KMS-11 (cell line): ENCODE measurements around the gene NLRC3.
"Not testable (repeated sequence)": the region's sequence is repeated elsewhere in the genome, so short reads cannot be mapped to it uniquely, and the experiment has no call there.

Experiments
- H2AFZ ChIP-seq: fragments of 200-600 bp; sonication (generic); 2 replicates; pipeline ENCODE4 v1.6.1; 2016; ENCODE audit warnings: antibody characterized with exemption, mixed run types, low read depth
- H3K27ac ChIP-seq: fragments of 200-600 bp; sonication (generic); 2 replicates; pipeline ENCODE4 v1.6.1; 2016; ENCODE audit warnings: mild to moderate bottlenecking, mixed run types
- H3K27me3 ChIP-seq: fragments of 200-600 bp; sonication (generic); 2 replicates; pipeline ENCODE4 v1.6.1; 2017; ENCODE audit warnings: mild to moderate bottlenecking, low read depth, mixed run types, moderate library complexity; ENCODE audit not compliant: insufficient read depth
- H3K36me3 ChIP-seq: fragments of 200-600 bp; sonication (generic); 2 replicates; pipeline ENCODE4 v1.6.1; 2017; ENCODE audit warnings: mild to moderate bottlenecking, mixed run types; ENCODE audit not compliant: insufficient read depth
- H3K4me1 ChIP-seq: fragments of 200-600 bp; sonication (generic); 2 replicates; pipeline ENCODE4 v1.6.1; 2016; ENCODE audit warnings: mild to moderate bottlenecking, low read depth, mixed run types; ENCODE audit not compliant: poor library complexity, severe bottlenecking
- H3K4me2 ChIP-seq: fragments of 200-600 bp; sonication (generic); 2 replicates; pipeline ENCODE4 v1.7.0; 2016; ENCODE audit warnings: mild to moderate bottlenecking, mixed run types
- H3K4me3 ChIP-seq: fragments of 200-600 bp; sonication (generic); IDR thresholded peaks from 2 replicates; pipeline ENCODE4 v1.6.1; 2017; ENCODE audit warnings: low read depth, low read length, mixed read lengths; ENCODE audit not compliant: insufficient read depth
- H3K79me2 ChIP-seq: fragments of 200-600 bp; sonication (generic); 2 replicates; pipeline ENCODE4 v1.6.1; 2016; ENCODE audit warnings: low read depth, mixed run types; ENCODE audit not compliant: insufficient read depth
- H3K9ac ChIP-seq: fragments of 200-600 bp; sonication (generic); 2 replicates; pipeline ENCODE4 v1.6.1; 2016; ENCODE audit warnings: mild to moderate bottlenecking, mixed run types
- H4K20me1 ChIP-seq: fragments of 200-600 bp; sonication (generic); 2 replicates; pipeline ENCODE4 v1.6.1; 2016; ENCODE audit warnings: mild to moderate bottlenecking, mixed run types; ENCODE audit not compliant: insufficient read depth
- TF ChIP-seq, protein P1 (sequence below): fragments of 200-600 bp; sonication (generic); conservative IDR thresholded peaks from 2 replicates; pipeline ENCODE4 v1.6.1; 2017; ENCODE audit warnings: low read depth, mild to moderate bottlenecking, antibody characterized with exemption, low read length, moderate library complexity, mixed read lengths

Gene NLRC3

GRCh38 chr16:3610698-3611145 lies 33.5 kb upstream of the NLRC3 start:
- TF ChIP-seq, protein P1, sequence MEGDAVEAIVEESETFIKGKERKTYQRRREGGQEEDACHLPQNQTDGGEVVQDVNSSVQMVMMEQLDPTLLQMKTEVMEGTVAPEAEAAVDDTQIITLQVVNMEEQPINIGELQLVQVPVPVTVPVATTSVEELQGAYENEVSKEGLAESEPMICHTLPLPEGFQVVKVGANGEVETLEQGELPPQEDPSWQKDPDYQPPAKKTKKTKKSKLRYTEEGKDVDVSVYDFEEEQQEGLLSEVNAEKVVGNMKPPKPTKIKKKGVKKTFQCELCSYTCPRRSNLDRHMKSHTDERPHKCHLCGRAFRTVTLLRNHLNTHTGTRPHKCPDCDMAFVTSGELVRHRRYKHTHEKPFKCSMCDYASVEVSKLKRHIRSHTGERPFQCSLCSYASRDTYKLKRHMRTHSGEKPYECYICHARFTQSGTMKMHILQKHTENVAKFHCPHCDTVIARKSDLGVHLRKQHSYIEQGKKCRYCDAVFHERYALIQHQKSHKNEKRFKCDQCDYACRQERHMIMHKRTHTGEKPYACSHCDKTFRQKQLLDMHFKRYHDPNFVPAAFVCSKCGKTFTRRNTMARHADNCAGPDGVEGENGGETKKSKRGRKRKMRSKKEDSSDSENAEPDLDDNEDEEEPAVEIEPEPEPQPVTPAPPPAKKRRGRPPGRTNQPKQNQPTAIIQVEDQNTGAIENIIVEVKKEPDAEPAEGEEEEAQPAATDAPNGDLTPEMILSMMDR = no peak
- H3K27ac ChIP-seq = no peak overlapping the region; the same call in 1 of the 2 replicates

GRCh38 chr16:3609895-3610697 lies 32.9 kb upstream of the NLRC3 start:
- Histone ChIP-seq H3K27me3 (no peaks in the 10 kb centered on the region), H2AFZ (no peak overlapping the region), H3K9ac (no peak overlapping the region), H3K4me3 (no peak overlapping the region), H3K4me1 (peaks cover 16% of the 10 kb centered on the region), H3K79me2 (peaks cover 32% of the 10 kb centered on the region; the same call in 1 of the 2 replicates), H3K27ac (no peak overlapping the region), H3K4me2 (peak overlapping the region; percentile 72), H3K36me3 (no peaks in the 10 kb centered on the region), H4K20me1 (no peaks in the 10 kb centered on the region)
- TF ChIP-seq, protein P1 = no peak

More at GRCh38 chr16:3610698-3611145, 33.5 kb upstream of the NLRC3 start:
- Histone ChIP-seq H3K9ac (peak overlapping the region; percentile 65), H3K36me3 (no peaks in the 10 kb centered on the region), H3K4me1 (peaks cover 16% of the 10 kb centered on the region), H3K4me2 (peak overlapping the region; percentile 72), H3K79me2 (peaks cover 36% of the 10 kb centered on the region; the same call in 1 of the 2 replicates), H3K27me3 (no peaks in the 10 kb centered on the region), H2AFZ (peak overlapping the region; percentile 95), H4K20me1 (no peaks in the 10 kb centered on the region), H3K4me3 (no peak overlapping the region)

GRCh38 chr16:3608976-3609375 lies 31.8 kb upstream of the NLRC3 start:
- H3K36me3 ChIP-seq, H3K27me3 ChIP-seq, H3K9ac ChIP-seq, H4K20me1 ChIP-seq, H2AFZ ChIP-seq, H3K4me3 ChIP-seq, H3K4me2 ChIP-seq, H3K27ac ChIP-seq: not testable (repeated sequence)
- Histone ChIP-seq H3K79me2 (peaks cover 24% of the 10 kb centered on the region; the same call in 1 of the 2 replicates), H3K4me1 (peaks cover 16% of the 10 kb centered on the region)

DNA sequence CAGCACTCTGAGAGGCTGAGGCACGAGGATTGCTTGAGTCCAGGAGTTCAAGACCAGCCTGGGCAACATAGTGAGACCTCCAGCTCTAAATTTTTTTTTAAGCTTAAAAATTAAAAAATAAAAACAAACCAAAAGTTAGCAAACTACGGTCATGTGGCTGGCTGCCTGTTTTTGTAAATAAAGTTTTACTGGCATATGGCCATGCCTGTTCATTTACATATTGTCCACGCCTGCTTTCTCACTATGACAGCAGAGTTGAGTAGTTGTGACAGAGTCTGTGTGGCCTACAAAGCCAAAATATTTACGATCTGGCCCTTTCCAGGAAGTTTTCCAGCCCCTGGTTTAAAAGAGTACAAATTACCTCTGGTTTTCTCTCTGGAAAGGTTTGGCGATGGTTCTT lies 30.9 kb upstream of the NLRC3 start:
- H3K36me3 ChIP-seq = 0 out of 2 replicates have a peak, but pooled peaks cover 3% of the 10 kb centered on the region
- no peak overlapping the region for H3K9ac ChIP-seq
- no peak overlapping the region for H3K27ac ChIP-seq
- peaks cover 15% of the 10 kb centered on the region; the same call in 1 of the 2 replicates for H3K79me2 ChIP-seq
- H3K4me3 ChIP-seq = no peak overlapping the region
- H3K4me1 ChIP-seq = peaks cover 13% of the 10 kb centered on the region
- no peak overlapping the region for H3K4me2 ChIP-seq
- H2AFZ ChIP-seq = no peak overlapping the region
- TF ChIP-seq, protein P1 = no peak
- no peaks in the 10 kb centered on the region for H3K27me3 ChIP-seq
- no peaks in the 10 kb centered on the region for H4K20me1 ChIP-seq

GRCh38 chr16:3607634-3608033 lies 30.4 kb upstream of the NLRC3 start:
- TF ChIP-seq, protein P1 = no peak
- no peak overlapping the region for H3K9ac ChIP-seq

More at GRCh38 chr16:3607634-3608033, 30.4 kb upstream of the NLRC3 start:
- 0 out of 2 replicates have a peak, but pooled peaks cover 3% of the 10 kb centered on the region for H3K36me3 ChIP-seq
- H3K79me2 ChIP-seq = peaks cover 10% of the 10 kb centered on the region; the same call in 1 of the 2 replicates
- H3K27ac ChIP-seq = no peak overlapping the region
- no peaks in the 10 kb centered on the region for H3K27me3 ChIP-seq
- H3K4me2 ChIP-seq = no peak overlapping the region
- H3K4me3 ChIP-seq = no peak overlapping the region
- no peak overlapping the region for H2AFZ ChIP-seq
- H3K4me1 ChIP-seq = peaks cover 9% of the 10 kb centered on the region
- no peaks in the 10 kb centered on the region for H4K20me1 ChIP-seq
